ENCODE measurements around the gene TBC1D13.

- no peak for TF ChIP-seq CTCF (IDR thresholded peaks at IDR 0.05; ENCODE audit: insufficient read depth, low read depth, low read length)
- no peak for TF ChIP-seq EZH2 (IDR thresholded peaks at IDR 0.05; ENCODE audit: insufficient read depth, low read length)
Measured at GRCh38 chr9:128809831-128810230, 22.8 kb downstream of the TBC1D13 start.
